Heart left ventricle (tissue), 13 donors: ENCODE results near the gene RELCH.

ENCODE experiments used
- POLR2A ChIP-seq, 2 donors: fragments of 450-650 bp; IDR thresholded peaks; one replicate each; pipeline ENCODE4 v1.6.1; 2017; ENCODE audit warnings: antibody characterized with exemption in 2 of 2, mild to moderate bottlenecking in 2 of 2, moderate library complexity in 2 of 2
- TF ChIP-seq, protein P1 (sequence below), 12 donors: fragments of 200-600 bp; sonication (generic) in 4 of 12; IDR thresholded peaks; one replicate each; pipeline versions ENCODE4 v1.5.0 to v1.8.0; 2018 to 2022; ENCODE audit warnings: antibody characterized with exemption in 12 of 12, mild to moderate bottlenecking in 5 of 12
- donor health status: ischemic (EF 13 %, LVEDD 7.1; RV severe dilation, severe dysfunction).
- donor health status: DM: no; HTN: yes; CAD: no.
- donor health status: DM: no; HTN: no; CAD: no.
- donor health status: ischemic (EF 25% LVEDD 6.9; RV normal size, moderate dysfunction).
- donor health status: ischemic (EF 25% LVEDD 5.7; RV mildly dilated, moderate dysfunction).
- donor health status: ischemic (EF 35%, LVEDD 5.7; RV mildly dilated, moderate dysfunction).
- donor health status: nonischemic (EF 11% LVEDD 7.7; RV severe dilation, severe dysfunction).
- donor health status: DM: yes; HTN: yes; CAD: no.
- donor health status: PGD.
- donor health status: ischemic (EF 29% LVEDD 5.4; RV normal size, mild dysfunction).
- donor health status: nonischemic (EF 23%, LVEDD 6.1; RV moderate dilation, normal function).

DNA sequence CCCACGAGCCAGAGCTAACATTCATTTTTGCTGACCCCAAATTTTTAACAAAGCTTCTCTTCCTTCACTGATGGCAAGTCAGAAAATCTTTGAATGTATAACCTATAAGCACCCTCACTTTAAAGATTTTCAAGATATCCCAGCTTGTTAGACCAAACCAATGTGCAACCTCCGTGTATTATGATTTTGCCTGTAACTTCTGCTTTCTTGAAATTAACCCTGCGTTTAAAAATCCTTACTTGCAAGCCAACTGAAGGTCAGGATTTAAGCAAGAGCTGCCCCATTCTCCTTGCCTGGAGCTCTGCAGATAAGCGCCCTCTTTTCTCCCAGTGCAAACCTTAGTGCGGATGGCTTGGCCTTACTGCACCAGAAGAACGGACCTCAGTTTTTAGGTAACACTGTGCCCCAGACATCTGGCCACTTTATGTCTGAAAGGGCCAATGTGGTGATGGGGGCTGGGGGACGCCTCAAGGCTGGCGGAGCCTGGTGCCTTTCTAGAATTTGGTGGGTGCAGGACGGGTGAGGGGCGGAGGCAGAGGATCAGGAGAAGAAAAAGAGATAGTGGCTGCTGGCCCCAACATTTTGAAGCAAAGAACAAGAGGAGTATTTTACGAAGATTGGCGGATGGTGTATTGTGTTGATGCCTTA is 137.2 kb downstream of the RELCH start:
- TF ChIP-seq POLR2A (IDR thresholded peaks at IDR 0.05), result no peak
- TF ChIP-seq, protein P1, sequence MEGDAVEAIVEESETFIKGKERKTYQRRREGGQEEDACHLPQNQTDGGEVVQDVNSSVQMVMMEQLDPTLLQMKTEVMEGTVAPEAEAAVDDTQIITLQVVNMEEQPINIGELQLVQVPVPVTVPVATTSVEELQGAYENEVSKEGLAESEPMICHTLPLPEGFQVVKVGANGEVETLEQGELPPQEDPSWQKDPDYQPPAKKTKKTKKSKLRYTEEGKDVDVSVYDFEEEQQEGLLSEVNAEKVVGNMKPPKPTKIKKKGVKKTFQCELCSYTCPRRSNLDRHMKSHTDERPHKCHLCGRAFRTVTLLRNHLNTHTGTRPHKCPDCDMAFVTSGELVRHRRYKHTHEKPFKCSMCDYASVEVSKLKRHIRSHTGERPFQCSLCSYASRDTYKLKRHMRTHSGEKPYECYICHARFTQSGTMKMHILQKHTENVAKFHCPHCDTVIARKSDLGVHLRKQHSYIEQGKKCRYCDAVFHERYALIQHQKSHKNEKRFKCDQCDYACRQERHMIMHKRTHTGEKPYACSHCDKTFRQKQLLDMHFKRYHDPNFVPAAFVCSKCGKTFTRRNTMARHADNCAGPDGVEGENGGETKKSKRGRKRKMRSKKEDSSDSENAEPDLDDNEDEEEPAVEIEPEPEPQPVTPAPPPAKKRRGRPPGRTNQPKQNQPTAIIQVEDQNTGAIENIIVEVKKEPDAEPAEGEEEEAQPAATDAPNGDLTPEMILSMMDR (IDR thresholded peaks at IDR 0.05), result no peak
